ENCODE measurements around the gene SCN1A. TPM values are rescaled to one million over a fixed set of nuclear protein-coding genes. Genes with fewer than 3 reads are reported as not detected.

Gene SCN1A
- total and polyA plus RNA-seq, 2 of the 8 experiments (the other 6 are each of a cell fraction or from before 2014, with no cell fraction given) = 0.18 to 1.9 TPM

DNA sequence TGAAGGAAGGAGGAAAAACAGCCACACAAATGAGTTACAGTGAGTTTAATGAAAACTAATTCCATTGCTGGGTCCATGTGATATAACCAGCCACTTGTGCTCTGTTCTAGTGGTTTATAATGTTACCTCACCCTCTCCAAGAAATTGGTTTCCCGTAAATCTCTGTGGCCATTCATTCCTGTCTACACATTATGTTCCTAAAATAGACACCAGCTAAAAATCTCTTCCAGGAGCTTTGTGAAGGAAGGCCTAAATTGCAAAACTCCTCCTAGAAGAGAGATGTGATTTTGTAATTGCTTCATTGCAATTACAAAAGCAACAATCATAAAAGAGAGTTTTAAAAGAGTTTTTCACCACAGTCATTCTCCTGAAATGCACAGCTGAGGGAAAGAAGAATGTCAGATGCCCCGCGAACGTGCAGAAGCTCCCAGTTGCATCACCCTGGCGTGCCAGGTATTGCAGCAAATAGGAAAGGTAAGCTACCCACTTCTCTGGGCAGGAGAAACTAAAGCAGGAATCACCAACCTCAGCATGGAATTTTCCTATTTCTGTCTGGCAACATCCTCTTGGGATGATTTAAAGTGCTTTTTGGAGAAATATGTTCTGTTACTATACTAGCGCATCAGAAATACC, 1.7 kb downstream of the SCN1A start (continued):
- TF ChIP-seq, protein P1, sequence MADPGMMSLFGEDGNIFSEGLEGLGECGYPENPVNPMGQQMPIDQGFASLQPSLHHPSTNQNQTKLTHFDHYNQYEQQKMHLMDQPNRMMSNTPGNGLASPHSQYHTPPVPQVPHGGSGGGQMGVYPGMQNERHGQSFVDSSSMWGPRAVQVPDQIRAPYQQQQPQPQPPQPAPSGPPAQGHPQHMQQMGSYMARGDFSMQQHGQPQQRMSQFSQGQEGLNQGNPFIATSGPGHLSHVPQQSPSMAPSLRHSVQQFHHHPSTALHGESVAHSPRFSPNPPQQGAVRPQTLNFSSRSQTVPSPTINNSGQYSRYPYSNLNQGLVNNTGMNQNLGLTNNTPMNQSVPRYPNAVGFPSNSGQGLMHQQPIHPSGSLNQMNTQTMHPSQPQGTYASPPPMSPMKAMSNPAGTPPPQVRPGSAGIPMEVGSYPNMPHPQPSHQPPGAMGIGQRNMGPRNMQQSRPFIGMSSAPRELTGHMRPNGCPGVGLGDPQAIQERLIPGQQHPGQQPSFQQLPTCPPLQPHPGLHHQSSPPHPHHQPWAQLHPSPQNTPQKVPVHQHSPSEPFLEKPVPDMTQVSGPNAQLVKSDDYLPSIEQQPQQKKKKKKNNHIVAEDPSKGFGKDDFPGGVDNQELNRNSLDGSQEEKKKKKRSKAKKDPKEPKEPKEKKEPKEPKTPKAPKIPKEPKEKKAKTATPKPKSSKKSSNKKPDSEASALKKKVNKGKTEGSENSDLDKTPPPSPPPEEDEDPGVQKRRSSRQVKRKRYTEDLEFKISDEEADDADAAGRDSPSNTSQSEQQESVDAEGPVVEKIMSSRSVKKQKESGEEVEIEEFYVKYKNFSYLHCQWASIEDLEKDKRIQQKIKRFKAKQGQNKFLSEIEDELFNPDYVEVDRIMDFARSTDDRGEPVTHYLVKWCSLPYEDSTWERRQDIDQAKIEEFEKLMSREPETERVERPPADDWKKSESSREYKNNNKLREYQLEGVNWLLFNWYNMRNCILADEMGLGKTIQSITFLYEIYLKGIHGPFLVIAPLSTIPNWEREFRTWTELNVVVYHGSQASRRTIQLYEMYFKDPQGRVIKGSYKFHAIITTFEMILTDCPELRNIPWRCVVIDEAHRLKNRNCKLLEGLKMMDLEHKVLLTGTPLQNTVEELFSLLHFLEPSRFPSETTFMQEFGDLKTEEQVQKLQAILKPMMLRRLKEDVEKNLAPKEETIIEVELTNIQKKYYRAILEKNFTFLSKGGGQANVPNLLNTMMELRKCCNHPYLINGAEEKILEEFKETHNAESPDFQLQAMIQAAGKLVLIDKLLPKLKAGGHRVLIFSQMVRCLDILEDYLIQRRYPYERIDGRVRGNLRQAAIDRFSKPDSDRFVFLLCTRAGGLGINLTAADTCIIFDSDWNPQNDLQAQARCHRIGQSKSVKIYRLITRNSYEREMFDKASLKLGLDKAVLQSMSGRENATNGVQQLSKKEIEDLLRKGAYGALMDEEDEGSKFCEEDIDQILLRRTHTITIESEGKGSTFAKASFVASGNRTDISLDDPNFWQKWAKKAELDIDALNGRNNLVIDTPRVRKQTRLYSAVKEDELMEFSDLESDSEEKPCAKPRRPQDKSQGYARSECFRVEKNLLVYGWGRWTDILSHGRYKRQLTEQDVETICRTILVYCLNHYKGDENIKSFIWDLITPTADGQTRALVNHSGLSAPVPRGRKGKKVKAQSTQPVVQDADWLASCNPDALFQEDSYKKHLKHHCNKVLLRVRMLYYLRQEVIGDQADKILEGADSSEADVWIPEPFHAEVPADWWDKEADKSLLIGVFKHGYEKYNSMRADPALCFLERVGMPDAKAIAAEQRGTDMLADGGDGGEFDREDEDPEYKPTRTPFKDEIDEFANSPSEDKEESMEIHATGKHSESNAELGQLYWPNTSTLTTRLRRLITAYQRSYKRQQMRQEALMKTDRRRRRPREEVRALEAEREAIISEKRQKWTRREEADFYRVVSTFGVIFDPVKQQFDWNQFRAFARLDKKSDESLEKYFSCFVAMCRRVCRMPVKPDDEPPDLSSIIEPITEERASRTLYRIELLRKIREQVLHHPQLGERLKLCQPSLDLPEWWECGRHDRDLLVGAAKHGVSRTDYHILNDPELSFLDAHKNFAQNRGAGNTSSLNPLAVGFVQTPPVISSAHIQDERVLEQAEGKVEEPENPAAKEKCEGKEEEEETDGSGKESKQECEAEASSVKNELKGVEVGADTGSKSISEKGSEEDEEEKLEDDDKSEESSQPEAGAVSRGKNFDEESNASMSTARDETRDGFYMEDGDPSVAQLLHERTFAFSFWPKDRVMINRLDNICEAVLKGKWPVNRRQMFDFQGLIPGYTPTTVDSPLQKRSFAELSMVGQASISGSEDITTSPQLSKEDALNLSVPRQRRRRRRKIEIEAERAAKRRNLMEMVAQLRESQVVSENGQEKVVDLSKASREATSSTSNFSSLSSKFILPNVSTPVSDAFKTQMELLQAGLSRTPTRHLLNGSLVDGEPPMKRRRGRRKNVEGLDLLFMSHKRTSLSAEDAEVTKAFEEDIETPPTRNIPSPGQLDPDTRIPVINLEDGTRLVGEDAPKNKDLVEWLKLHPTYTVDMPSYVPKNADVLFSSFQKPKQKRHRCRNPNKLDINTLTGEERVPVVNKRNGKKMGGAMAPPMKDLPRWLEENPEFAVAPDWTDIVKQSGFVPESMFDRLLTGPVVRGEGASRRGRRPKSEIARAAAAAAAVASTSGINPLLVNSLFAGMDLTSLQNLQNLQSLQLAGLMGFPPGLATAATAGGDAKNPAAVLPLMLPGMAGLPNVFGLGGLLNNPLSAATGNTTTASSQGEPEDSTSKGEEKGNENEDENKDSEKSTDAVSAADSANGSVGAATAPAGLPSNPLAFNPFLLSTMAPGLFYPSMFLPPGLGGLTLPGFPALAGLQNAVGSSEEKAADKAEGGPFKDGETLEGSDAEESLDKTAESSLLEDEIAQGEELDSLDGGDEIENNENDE (IDR thresholded peaks at IDR 0.05; ENCODE audit: insufficient replicate concordance, low read length) = no peak
- no peak for TF ChIP-seq RFX5 (IDR thresholded peaks at IDR 0.05; ENCODE audit: borderline replicate concordance, low read depth, low read length)
